Skeletal muscle tissue (tissue), 4 donors: Measurements from ENCODE around the gene NOL4L. TPM values are rescaled to one million over a fixed set of nuclear protein-coding genes. Genes with fewer than 3 reads are reported as not detected.

Source experiments
- H3K27ac ChIP-seq: one replicate; pipeline ENCODE4 v1.7.0; 2013; ENCODE audit warnings: mild to moderate bottlenecking, low read depth, low read length, inconsistent platforms
- H3K27me3 ChIP-seq, 3 donors: one replicate each; pipeline ENCODE4 v1.7.0; 2013; ENCODE audit warnings: low read length in 3 of 3; ENCODE audit not compliant: control insufficient read depth in 3 of 3, insufficient read depth in 3 of 3
- H3K36me3 ChIP-seq, 3 donors: one replicate each; pipeline ENCODE4 v1.7.0; 2013; ENCODE audit warnings: low read length in 3 of 3; ENCODE audit not compliant: control insufficient read depth in 3 of 3, insufficient read depth in 3 of 3
- H3K4me1 ChIP-seq, 3 donors: one replicate each; pipeline ENCODE4 v1.7.0; 2013; ENCODE audit warnings: low read length in 3 of 3, mild to moderate bottlenecking in 3 of 3; ENCODE audit not compliant: control insufficient read depth in 3 of 3, insufficient read depth in 3 of 3
- H3K4me3 ChIP-seq, 3 donors: one replicate each; pipeline ENCODE4 v1.7.0; 2013; ENCODE audit warnings: low read length in 3 of 3
- H3K9ac ChIP-seq, 3 donors: one replicate each; pipeline ENCODE4 v1.7.0; 2013; ENCODE audit warnings: low read length in 3 of 3, mild to moderate bottlenecking in 3 of 3, moderate library complexity in 2 of 3, low read depth in 1 of 3
- H3K9me3 ChIP-seq, 3 donors: one replicate each; pipeline ENCODE4 v1.7.0; 2013; ENCODE audit warnings: low read length in 3 of 3; ENCODE audit not compliant: control insufficient read depth in 3 of 3
- total RNA-seq: library from RNA; depleted of rRNA; stranded (reverse); fragments of >200 nt; gene quantifications from one replicate; pipeline ENCODE4 v1.2.3, GENCODE V29; 2014
- donor health status: Osteomylitis.

NOL4L gene
- total RNA-seq, 1 donor from 2014 or later, result 4.2 TPM

- Histone ChIP-seq H3K9me3 (no peaks in the 10 kb centered on the region), H3K36me3 (no peaks in the 10 kb centered on the region), H3K4me1 (peaks cover 5 to 9% (median 7%) of the 10 kb centered on the region in 3 donors), H3K4me3 (no peak overlapping the region), H3K27me3 (peaks cover 0 to 15% (median 11%) of the 10 kb centered on the region in 3 donors), H3K27ac (no peak overlapping the region), H3K9ac (no peak overlapping the region)
Measured at GRCh38 chr20:32625996-32626395, 40.9 kb upstream of the NOL4L start.

DNA sequence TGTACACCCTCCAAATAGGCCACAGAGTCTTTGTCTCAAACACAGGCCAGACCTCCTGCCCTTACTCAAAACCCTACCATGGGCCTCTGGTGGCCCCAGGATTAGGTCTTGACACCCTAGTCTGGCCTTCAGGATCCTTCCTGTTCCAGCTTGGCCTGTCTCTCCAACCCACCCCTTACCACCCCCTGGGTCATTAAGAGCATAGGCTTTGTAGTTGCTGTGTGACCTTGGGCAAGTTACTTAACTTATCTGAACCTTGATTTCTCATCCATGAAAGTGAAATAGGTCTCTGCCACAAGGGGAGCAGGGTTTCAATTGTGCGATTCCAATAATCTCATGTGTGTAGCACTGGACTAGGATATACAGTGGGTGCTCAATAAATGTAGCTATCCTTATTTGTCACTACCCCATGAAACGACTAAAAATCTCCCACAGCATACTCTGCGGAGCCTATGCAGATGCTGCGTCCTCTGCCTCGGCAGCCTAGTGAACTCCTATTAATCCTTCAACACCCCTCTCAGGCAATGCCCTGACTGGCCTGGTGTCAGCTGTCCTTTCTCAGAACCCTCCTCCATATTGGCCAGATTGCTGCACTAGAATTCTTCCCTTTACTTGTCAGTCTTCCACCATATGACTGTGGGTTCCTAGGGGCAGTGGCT lies 39.7 kb upstream of the NOL4L start:
- no peaks in the 10 kb centered on the region for H3K9me3 ChIP-seq
- H3K4me3 ChIP-seq, result no peak overlapping the region
- no peak overlapping the region for H3K9ac ChIP-seq
- peaks cover 0 to 15% (median 11%) of the 10 kb centered on the region in 3 donors for H3K27me3 ChIP-seq
- H3K27ac ChIP-seq, result no peak overlapping the region
- H3K36me3 ChIP-seq, result no peaks in the 10 kb centered on the region
- H3K4me1 ChIP-seq, result peaks cover 5 to 9% (median 7%) of the 10 kb centered on the region in 3 donors

DNA sequence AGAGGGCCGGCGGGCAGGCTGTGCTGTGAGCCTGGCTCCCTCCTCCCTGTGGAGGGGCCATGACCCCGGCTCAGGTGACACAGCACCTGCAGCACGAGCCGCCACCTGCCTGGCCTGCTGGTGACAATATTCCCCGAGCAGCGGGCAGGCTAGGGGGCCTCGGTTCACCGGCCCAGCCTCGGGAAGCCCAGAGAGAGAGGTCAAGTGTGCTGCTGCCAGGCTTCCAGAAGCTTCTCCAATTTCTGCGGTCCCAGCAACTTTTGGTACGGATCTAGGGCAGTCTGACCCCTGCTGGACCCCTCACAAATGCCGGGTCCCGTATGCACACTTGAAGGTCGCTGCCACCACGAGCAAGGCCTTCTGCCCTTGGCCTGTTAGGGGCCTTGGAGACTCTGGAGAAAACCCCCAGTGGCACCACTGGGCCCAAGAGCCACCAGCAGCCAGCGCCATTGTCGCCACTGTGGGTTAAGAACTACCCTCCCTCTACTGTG lies 38.6 kb upstream of the NOL4L start:
- Histone ChIP-seq H3K9ac (no peak overlapping the region), H3K4me1 (peaks cover 5 to 9% (median 7%) of the 10 kb centered on the region in 3 donors)

GRCh38 chr20:32622585-32623468 lies 37.7 kb upstream of the NOL4L start:
- Histone ChIP-seq H3K27me3 (peaks cover 2 to 12% (median 11%) of the 10 kb centered on the region in 3 donors), H3K9me3 (no peaks in the 10 kb centered on the region), H3K4me1 (peaks cover 4 to 6% (median 5%) of the 10 kb centered on the region in 3 donors), H3K4me3 (no peak overlapping the region), H3K27ac (no peak overlapping the region), H3K36me3 (no peaks in the 10 kb centered on the region), H3K9ac (no peak overlapping the region)

More for the DNA sequence above, 38.6 kb upstream of the NOL4L start:
- no peaks in the 10 kb centered on the region for H3K36me3 ChIP-seq
- H3K27me3 ChIP-seq, result peaks cover 0 to 15% (median 11%) of the 10 kb centered on the region in 3 donors
- H3K27ac ChIP-seq, result no peak overlapping the region
- H3K9me3 ChIP-seq, result no peaks in the 10 kb centered on the region
- H3K4me3 ChIP-seq, result no peak overlapping the region

DNA sequence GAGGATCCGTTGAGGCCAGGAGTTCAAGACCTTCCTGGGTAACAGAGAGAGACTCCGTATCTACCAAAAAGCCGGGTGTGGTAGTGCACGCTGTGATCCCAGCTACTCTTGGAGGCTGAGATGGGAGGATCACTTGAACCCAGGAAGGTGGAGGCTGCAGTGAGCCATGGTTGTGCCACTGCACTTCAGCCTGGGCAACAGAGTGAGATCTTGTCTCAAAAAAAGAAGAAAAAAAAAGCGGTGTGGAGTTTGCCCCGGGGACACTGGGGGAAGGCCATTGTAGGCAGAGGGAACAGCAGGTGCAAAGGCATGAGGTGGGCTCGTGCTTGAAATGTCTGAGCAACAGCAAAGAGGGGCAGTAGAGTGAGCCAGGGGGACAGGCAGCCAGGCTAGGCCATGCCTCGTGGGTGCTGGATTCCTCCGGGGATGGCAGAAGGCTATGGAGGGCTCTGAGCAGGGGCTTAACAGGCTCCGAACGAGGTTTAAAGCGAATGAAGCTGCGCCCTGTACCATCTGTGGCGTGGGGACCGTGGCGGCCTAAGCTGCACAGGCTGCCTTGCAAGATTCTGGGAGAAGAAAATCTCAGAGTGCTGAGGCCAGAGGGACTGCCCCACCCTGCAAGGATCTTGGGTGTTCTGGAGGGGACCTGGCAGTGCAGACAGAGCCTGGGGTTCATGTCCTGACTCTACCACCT lies 36.9 kb upstream of the NOL4L start:
- H3K4me1 ChIP-seq, result no peaks in the 10 kb centered on the region
- peaks cover 3 to 9% (median 7%) of the 10 kb centered on the region in 3 donors for H3K27me3 ChIP-seq
- H3K9ac ChIP-seq, result no peak overlapping the region
- no peaks in the 10 kb centered on the region for H3K9me3 ChIP-seq
- H3K36me3 ChIP-seq, result no peaks in the 10 kb centered on the region
- no peak overlapping the region for H3K27ac ChIP-seq
- no peak overlapping the region for H3K4me3 ChIP-seq

DNA sequence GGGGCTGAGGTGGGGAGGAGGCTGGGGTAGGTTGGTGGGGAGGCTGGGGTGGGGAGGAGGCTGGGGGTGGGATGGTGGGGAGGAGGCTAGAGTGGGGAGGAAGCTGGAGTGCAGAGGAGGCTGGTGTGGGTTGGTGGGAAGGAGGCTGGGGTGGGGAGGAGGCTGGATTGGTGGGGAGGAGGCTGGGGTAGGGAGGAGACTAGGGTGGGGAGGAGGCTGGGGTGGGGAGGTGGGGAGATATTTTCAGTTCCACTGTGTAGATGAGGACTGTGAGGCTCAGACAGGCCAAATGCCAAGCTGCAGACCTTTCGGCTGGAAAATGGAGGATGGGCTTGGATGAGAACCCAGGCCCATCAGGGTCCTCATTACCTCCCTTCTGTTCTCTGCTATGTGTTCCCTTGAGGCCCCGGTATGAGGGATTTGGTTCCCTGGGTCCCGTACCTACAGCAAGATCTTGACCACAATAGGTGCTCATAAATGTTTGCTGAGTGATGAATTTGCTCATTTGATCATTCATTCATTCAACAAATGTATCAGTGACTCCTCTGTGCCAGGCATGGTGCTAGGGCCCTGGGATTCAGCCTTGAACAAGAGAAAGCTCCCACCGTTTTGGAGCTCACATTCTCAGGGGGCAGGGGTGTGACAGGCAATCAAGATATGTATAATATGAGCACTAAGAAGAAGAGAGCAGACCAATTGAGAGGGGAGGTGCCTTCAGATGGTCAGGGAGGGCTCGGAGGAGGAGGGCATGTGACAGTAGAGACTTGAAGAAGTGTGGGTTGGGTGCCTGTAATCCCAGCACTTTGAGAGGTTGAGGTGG lies 36.1 kb upstream of the NOL4L start:
- Histone ChIP-seq H3K9ac (no peak overlapping the region), H3K27ac (no peak overlapping the region), H3K4me1 (no peaks in the 10 kb centered on the region)

GRCh38 chr20:32619586-32619985 lies 34.5 kb upstream of the NOL4L start:
- Histone ChIP-seq H3K9me3 (no peaks in the 10 kb centered on the region), H3K4me1 (no peaks in the 10 kb centered on the region), H3K9ac (no peak overlapping the region), H3K27me3 (peaks cover 0 to 3% (median 0%) of the 10 kb centered on the region in 3 donors), H3K27ac (no peak overlapping the region), H3K36me3 (no peaks in the 10 kb centered on the region), H3K4me3 (no peak overlapping the region)

More for the DNA sequence above, 36.1 kb upstream of the NOL4L start:
- no peaks in the 10 kb centered on the region for H3K36me3 ChIP-seq
- peaks cover 1 to 3% (median 2%) of the 10 kb centered on the region in 3 donors for H3K27me3 ChIP-seq
- no peak overlapping the region for H3K4me3 ChIP-seq
- H3K9me3 ChIP-seq, result no peaks in the 10 kb centered on the region

- H3K9ac ChIP-seq, result no peak overlapping the region
- H3K9me3 ChIP-seq, result no peaks in the 10 kb centered on the region
- H3K4me1 ChIP-seq, result no peaks in the 10 kb centered on the region
- no peak overlapping the region for H3K4me3 ChIP-seq
- peaks cover 5 to 11% (median 8%) of the 10 kb centered on the region in 3 donors for H3K27me3 ChIP-seq
- no peak overlapping the region for H3K27ac ChIP-seq
- no peaks in the 10 kb centered on the region for H3K36me3 ChIP-seq
Measured at GRCh38 chr20:32614772-32615171, 29.6 kb upstream of the NOL4L start.

DNA sequence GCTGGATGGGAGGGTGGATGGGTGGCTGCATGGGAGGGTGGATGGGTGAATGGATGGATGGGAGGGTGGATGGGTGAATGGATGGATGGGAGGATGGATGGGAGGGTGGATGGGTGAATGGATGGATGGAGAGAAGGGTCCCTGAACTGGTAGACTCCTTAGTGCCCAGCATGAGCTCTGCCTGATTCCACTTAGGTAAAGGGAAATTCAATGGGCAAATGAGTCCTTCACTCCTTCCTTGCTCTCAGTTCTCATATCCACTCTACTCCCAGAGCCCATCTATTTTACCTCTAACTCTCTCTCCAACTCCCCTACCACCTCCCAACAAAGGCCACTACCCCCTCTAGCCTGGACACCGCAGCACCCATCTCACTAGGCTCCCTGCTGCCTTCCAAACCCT lies 29.2 kb upstream of the NOL4L start:
- Histone ChIP-seq H3K27ac (no peak overlapping the region), H3K4me3 (no peak overlapping the region), H3K27me3 (peaks cover 8 to 11% (median 10%) of the 10 kb centered on the region in 3 donors), H3K36me3 (no peaks in the 10 kb centered on the region), H3K4me1 (no peaks in the 10 kb centered on the region), H3K9me3 (no peaks in the 10 kb centered on the region), H3K9ac (no peak overlapping the region)
